NCI-H345 treated with DMSO at 0.1 percent for 48 hours (cell line): ENCODE data around the gene PRM2.

Source experiments
- DNase-seq: peaks from one replicate; lab custom pipeline; 2025; ENCODE audit not compliant: unreplicated experiment; lab: John Stamatoyannopoulos, UW

Gene PRM2

DNA sequence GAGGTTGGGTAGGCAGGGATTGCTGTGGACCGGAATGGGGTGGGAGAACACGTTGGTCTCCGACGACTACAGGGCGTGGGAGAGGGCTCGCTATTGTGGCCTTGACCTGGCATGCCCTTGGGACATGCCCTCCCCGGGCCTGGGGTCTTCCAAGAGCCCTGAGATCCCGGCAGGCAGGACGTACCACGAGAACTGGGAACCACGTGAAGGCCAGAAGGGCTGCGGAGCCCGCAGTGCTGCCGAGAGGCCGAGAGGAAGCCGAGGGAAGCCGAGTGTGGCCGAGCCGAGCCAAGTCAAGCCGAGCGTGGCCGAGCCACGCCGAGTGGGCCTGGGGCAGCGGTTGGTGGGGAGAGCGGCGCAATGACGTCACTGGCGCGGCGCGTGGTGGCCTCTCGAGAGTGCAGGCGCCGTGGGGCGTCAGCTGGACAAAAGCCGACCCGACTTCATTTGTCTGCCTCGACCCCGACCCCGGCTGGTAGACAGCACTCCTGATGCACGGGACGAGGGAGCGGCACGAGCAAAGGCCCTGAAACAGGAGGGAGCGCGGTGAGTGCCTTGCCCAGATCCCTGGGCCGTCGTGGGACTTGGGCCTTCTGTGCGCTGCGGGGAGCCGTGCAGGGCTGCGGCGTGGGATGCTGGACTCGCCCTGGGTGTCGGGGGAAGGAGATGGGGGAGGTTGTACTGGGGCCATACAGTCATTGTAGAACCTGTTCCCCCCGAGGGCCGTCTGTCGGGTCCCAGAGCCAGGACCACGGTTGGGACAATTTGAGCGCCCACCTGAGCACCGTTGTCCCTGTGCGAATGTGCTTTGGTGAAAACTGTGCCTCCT is 26.8 kb downstream of the PRM2 start:
- DNase-seq, result no peak

DNA sequence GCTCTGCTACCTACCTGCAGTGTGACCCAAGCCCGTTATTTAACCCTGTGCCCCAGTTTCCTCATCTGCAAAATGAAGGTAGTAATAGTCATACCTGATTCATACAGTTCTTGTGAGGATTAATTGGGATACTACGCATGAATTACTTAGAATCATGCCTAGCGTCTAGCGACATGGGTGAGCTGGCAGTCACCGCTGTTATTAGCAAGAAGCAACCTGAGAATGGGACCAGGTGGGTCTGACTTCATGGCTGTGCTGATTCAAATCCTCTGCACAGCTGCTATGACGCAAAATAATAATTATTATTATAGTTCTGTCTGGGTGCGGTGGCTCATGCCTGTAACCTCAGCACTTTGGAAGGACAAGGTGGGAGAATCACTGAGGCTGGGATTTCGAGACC is 28.1 kb downstream of the PRM2 start:
- no peak for DNase-seq

DNA sequence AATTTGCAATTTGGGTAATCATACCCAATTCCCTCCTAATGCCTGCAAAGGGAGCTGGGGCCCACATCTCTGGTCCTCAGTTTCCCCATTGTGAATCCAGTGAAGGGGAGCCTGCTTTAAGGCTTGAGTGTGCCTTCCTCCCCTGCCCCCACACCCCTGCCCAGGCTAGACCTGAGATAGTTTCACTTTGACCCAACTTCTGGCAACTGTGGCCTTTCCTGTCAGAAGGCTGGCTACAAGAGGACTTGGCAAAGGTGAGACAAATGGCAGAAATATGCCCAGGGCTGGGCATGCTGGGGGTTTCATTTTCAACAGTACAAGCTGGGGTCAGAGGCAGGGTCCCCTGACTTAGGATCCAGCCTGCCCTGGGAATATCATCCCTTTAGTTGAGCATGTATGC is 30.3 kb downstream of the PRM2 start:
- DNase-seq, result no peak

DNA sequence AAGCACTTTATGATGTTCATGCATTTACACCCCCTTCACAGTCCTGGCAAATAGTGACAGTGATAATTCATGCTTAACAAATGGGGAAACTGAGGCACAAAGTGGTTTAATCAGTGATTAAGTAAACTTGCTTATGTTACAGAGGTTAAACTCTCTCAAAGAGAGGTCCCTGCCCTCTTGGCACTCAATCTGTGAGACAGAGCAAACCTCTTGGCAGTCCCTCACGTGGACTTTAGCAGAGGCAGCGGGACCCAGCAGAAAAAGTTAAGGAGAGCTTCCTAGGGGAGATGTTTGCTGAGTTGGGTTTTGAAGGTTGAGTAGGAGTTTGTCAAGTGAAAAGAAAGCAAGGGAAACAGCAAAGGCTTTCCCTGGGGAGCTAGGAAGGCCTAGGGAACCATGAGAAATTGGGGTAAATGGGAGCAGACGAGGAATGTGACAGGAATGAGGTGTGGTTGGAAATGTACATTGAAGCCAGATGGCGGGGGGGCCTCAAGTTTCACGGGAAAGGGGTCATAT is 31.0 kb downstream of the PRM2 start:
- no peak for DNase-seq

DNA sequence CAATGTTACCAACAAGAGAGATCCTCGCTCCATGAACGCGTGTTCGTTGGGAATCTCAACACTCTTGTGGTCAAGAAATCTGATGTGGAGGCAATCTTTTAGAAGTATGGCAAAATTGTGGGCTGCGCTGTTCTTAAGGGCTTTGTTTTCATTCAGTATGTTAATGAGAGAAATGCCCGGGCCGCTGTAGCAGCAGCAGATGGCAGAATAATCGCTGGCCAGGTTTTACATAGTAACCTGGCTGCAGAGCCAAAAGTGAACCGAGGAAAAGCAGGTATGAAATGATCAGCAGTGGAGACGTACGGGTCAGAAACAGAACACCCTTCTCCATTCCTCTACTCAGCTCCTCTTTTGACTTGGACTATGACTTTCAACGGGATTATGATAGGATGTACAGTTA is 33.6 kb downstream of the PRM2 start:
- no peak for DNase-seq

DNA sequence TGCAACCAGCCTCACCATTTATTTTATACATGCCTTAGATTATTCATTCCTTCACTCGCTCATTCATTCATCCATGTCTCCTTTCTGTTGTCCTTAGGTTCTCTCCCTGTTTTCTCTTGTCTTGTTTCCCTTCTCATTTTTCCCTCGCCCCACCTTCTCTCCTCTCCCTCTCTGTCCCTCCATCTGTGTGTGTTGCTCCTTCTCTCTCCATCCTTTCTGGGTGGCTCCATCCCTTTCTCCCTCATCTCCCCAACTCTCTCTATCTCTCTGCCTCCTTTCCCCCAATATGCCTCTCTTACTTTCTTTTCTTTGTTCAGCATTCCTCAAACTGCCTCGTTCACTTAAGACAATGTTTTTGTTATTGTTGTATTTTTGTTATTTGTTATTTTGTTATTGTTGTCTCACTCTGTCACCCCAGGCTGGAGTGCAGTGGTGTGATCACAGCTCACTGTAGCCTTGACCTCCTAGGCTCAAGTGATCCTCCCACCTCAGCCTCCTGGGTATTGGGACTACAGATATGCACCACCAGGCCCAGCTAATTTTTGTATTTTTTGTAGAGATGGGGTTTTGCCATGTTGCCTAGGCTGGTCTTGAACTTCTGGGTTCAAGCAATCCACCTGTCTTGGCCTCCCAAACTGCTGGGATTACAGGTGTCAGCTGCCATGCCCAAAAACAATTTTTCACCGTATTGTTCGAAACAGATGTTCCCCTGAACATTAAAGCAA is 34.6 kb downstream of the PRM2 start:
- no peak for DNase-seq

DNA sequence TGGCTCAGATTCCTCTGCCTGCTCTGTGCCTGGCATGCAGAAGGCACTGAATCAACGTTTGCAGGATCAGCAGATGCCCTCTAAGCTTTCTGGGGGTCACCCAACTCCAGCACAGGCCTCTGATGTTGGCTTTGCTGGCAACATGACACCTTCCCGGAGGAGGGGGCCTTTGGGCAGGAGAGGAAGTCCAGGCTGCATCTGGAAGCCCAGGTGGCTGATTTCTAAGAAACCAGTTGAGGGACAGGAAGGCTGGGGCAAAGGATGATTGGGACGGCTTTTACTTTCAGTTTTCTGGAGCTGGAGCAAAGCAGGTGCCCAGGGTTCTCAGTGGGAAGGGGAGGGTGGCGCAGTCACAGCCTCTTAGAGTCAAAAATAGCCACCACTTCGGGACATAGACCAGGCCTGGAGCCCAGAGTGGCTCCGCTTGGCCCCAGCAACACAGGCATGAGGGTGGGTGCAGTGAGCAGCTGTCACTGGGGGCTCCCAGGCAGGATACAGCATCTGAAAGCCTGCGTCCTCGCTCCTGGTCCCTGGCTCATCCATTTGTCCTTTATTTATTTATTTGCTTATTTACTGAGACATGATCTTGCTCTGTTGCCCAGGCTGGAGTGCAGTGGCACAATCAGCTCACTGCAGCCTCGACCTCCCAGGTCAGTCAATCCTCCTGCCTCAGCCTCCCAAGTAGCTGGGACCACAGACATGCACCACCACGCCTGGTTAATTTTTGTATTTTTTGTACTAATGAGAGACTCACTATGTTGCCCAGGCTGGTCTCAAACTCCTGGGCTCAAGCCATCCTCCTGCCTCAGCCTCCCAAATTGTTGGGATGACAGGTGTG is 35.4 kb downstream of the PRM2 start:
- no peak for DNase-seq

DNA sequence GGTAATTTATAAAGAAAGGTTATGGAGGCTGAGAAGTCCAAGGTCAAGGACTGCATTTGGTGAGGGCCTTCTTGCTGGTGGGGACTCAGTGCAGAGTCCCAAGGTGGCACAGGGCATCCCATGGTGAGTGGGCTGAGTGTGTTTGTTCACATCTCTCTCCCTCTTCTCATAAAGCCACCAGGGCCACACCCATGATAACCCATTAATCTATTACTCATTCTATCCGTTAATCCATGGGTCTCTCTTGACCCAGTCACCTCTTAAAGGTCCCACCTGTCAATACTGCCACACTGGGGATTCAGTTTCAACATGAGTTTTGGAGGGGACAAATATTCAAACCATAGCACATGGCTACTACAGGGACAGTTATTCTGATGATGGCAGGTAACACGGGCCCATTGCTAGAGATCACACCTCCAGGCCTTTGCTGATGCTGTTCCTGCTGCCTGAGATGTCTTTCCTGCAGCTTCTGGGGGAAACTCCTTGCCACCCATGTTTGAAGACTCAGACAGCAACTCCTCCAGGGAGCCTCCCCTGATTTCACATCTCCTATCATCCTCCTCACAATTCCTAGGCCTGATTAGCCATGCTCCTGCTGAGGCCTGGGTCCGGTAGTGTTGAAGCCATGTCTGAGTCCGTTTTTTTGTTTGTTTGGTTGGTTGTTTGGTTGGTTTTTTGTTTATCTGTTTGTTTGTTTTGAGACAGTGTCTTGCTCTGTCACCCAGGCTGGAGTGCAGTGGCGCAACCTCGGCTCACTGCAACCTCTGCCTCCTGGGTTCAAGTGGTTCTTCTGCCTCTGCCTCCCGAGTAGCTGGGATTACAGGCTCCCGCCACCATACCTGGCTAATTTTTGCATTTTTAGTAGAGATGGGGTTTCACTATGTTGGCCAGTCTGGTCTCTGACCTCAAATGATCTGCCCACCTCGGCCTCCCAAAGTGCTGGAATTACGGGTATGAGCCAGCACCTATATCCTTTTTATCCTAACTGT is 36.3 kb downstream of the PRM2 start:
- no peak for DNase-seq

DNA sequence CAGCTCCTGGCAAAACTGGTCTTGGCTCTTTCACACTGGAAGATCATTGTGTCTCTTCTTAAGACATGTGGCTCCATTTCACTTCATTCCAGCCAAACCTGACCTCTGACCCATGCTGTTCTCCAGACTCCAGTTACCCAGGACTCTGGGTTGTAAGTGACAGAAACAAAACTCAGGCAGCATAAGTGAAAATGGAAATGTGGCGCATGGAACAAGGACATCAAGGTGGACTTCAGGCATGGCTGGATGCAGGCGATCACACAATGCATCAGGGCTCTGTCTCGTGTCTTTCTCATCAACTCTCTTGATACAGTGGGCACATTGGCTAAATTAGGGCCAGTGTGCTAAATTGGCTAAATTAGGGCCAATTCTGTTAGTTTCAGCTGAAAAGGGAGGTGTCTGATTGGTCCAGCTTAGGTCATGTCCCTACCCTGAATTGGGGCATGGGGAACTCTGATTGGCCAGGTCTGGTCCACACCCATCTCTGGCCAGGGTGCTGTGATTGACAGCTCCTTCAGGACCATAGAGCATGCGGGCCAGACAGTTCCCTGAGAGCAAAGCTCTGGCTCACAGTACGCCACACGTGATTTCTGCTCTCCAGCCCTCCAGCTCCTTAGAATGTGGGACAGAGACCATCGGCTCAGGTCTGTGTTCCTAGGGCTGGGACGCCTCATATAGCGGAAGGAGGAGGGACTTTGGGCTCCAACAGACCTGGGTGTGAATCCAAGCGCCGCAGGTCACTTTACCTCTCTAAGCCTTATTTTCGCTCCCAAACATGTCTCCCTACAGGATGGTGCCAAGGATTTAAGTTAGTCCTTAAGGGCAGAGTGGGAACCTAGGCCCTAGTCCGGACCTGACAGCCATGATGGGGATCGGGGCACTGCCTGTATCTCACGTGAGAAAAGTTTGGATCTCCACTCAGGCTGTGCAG is 37.7 kb downstream of the PRM2 start:
- no peak for DNase-seq

DNA sequence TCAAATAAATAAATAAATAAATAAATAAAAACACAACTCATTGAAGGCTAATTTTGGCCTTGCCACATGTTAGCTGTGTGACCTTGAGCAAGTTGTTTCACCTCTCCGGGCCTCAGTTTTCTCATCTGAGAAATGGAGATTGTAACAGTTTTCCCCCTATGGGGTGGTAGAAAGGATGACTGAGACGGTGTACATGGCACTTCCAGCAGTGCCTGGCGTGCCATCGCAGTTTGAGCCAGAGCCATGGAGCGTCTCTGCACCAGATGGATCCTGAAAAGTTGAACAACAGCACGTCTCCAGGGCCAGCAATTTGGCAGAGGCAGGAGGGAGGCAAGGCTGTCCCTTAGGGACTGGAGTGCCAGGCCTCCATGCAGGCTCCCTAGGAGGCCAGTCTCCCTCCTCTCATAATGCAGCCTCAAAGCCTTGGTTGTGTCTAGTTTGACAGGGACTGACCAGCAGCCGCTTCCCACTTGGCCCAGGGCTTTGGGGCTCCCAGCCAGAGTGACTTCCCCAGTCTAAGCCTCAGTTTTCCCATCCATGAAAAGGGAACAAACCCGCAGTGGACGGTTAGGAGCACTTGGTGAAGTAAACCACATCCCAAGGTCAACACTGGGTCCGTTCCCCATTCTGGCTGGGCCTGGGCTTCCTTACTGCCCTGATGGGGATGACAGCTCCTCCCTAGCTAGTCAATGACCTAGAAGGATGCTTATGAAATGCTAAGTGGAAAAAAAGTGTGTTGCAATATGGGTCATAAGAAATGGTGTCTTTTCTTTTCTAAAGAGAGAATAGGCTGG is 39.6 kb downstream of the PRM2 start:
- DNase-seq, result no peak

DNA sequence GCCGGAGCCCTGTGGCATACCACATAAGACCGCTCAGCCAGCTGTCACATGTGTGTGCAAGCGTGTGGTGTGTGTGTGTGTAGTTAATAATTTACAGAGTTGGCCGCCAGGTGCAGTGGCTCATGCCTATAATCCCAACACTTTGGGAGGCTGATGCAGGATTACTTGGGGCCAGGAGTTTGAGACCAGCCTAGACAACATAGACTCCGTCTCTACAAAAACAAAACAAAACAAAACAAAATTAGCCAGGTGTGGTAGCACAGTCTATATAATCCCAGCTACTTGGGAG is 40.6 kb downstream of the PRM2 start:
- no peak for DNase-seq

DNA sequence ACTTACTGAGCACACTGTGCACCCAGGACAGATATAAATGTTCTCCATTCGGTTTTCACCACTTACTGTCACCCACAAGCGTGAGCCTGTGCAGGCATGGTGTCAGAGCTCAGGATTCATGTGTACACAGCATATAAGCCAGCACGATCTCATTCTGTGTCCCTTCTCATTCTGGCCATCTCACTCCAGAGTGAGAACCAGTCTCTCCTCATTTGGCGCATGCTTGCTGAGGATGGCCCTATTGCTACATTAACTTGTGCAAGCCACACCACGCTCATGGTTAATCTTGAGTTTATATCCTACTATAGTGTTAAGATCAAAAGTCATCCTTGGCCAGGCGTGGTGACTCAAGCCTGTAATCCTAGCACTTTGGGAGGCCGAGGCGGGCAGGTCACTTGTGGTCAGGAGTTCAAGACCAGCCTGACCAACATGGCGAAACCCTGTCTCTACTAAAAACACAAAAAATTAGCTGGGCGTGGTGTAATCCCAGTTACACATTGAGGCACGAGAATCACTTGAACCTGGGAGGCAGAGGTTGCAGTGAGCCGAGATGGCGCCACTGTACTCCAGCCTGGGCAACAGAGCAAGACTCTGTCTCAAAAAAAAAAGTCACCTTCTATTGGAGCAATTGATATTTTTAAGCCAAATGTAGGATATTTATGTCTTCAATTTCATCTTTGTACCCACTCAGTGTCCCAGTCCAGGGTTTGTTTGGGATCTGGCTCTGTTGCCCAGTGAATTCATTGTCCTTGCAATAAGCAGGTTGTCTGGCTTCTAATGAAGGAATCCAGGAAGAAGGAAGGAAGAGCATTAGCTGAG is 41.2 kb downstream of the PRM2 start:
- no peak for DNase-seq

DNA sequence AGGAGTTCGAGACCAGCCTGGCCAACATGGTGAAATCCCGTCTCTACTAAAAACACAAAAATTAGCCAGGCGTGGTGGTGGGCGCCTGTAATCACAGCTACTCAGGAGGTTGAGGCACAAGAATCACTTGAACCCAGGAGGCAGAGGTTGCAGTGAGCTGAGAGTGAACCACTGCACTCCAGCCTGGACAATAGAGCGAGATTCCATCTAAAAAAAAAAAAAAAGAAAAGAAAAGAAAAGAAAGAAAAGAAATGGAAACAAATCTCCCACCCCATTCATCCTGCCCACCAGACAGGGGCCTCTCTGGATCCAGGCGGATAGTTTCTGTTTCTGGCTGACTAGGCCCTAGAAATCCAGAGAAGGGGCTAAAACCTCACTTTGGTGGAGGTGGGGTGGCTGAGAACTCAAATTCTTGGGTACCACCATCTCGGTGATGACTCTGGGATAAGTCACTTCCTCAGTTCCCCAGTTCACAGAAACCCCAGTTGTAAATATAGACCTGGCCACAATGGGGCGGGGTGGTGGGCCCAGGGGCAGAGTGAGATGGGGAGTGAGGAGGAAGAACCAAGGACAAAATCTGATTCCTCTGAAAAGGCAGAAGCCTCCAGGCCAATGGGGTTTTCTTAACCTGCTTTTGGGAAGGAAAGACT is 42.4 kb downstream of the PRM2 start:
- no peak for DNase-seq

DNA sequence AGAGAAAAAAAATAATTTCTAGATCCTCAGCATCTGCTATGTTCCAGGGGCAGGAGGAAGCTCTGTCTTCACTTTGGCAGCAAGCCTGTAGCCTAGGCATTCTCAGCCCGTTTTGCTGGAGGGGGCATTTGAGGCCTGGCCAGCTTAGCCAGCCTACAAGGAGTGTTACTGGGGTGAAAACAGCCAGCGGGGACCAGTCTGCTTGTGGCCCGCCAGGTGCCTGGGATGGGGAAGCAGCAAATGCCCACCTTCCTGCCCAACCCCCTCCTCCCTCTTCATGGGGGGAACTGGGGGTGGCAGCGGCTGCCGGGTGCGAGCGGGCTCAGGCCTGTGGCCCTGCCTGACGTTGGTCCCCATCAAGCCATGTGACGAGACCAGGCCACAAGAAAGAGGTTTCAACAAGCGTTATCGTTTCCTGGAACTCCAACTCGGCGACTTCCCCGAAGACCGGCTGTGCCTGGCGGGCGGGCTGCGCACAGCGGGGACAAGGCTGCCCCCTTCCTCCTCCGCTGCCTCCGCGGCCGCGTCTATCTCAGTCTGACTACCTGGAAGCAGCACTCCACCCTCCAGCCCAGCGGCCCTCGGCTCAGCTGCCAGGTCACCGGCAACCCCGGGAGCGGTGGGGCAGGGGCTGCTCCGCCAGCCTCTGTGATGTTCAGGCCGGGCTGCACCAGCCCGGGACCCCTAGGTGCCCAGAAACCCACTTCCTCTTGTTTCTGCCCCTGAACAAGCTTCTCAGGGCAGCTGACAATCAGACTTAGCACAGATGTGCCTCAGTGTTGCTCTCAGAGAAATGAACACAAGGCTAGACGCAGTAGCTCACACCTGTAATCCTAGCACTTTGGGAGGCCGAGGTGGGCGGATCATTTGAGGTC is 43.2 kb downstream of the PRM2 start:
- no peak for DNase-seq

DNA sequence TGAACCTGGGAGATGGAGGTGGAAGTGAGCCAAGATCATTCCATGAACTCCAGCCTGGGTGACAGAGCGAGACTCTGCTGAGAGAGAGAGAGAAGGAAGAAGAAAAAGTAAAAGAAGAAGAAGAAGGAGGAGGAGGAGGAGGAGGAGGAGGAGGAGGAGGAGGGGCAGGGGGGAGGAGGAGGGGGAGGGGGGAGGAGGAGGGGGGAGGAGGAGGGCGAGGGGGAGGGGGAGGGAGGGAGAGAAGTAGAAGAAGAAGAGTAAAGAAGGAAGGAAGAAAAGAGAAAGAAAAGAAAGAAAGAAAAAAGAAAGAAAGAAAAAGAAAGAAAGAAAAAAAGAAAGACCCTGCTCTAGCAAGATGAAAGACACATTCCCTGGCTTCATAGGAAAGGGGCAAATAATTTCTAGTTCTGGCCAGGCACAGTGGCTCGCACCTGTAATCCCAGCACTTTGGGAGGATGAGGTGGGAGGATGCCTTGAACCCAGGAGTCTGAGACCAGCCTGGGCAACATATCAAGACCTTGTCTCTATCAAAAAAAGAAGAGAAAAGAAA is 43.9 kb downstream of the PRM2 start:
- no peak for DNase-seq

DNA sequence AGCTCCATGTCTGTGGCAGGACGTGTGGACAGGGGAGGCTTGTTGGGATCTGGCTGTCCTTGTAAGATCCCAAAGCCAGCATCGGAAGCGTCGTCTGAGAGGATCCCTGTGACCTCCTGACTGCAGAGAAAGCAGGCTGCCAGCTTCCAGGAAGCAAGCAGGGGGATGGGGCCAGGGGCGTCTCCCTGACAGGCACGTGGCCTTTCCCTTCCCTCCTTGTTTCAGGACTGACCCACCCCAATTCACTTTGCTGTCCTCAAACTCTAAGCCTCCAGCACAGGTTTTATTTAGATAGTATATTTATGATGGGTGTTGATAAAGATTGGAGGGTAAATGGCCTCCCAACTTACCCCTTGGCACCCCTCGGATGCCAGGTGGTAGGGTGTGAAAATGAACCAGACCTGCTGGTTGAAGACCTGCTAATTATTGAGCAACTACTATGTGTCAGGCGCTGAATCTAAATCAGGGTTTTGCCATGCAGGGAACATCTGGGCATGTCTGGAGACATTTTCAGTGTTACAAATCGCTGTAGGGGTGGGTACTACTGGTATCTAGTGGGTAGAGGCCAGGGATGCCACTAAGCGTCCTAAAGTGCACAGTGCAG is 44.8 kb downstream of the PRM2 start:
- DNase-seq, result no peak
